ENCODE measurements around the gene CBX6.
A peak's percentile ranks its signal among the peaks of the same experiment; 100 is the strongest.

Gene CBX6

DNA sequence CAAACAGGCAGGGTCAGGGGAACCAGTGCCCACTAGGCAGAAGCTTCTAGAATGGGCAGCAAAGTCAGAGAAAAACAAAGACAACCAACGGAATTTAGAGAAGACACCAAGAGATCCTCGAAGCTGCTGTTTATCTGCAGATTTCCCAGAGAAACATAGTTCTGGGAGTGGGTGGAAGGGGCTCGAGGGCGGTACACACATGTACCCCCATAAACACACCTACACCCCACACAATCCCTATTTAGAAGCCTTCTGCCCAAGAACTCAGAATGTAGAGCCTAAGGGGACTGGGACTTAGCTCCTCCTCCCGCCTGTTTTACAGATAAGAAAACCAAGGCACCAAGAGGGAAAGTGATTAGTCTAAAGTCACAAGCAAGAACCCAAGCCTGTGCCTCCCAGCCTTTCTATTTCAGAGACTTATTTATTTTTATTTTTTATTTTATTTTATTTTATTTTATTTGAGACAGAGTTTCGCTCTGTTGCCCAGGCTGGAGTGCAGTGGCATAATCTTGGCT, 34.5 kb downstream of the CBX6 start:
- ChIA-PET CTCF (interaction anchor here (0.6 to 2.1 kb wide), 2 partner anchors 69 to 134 kb away, joined by 3 to 16 read pairs; no protein-coding TSS in a partner anchor), POLR2A (no interaction called here)
- Histone ChIP-seq H3K4me1 (ENCODE audit: control insufficient read depth, insufficient read depth, low read length) (0 out of 2 replicates have a peak, but pooled peaks cover 2% of the 10 kb centered on the region), H3K9me3 (ENCODE audit: control insufficient read depth, insufficient read depth, low read depth, low read length) (no peaks in the 10 kb centered on the region), H3K36me3 (ENCODE audit: control insufficient read depth in 2 of 2, insufficient read depth in 1 of 2, low read length in 2 of 2) (no peaks in the 10 kb centered on the region), H3K4me3 (ENCODE audit: low read depth, low read length) (no peak overlapping the region), H3K27ac (ENCODE audit: extremely low read depth, low read depth, low read length) (no peak overlapping the region)
- TF ChIP-seq ZFHX2 (tag by site-specific recombination; conservative IDR thresholded peaks at IDR 0.05) (peak; percentile 79), EGR2 (tag by site-specific recombination; IDR thresholded peaks at IDR 0.05; ENCODE audit: low read depth) (peak; percentile 60; the same call in 1 of the 2 replicates), IKZF3 (tag by site-specific recombination; IDR thresholded peaks at IDR 0.05) (no peak)

DNA sequence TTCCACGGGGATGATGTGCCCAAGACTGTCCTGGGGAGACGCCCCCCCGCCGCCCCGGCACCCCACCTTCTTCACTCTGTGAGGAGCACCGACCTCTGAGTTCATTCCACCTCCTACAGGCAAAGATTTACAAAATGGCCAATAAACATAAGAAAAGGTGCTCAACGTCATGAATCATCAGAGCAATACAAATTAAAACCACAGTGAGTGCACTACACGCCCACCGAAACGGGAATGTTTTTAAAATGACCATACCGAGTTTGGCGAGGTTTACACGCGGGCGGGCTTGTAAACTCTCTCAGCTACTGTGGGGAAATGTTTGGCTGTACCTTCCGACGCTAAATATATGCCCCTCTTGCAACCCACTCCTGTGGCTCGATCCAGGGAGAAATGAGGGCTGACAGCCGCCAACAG, 36.1 kb downstream of the CBX6 start:
- H3K27ac ChIP-seq (ENCODE audit: extremely low read depth, low read depth, low read length), result no peak overlapping the region
- CTCF ChIA-PET, result interaction anchor here (0.6 to 1.6 kb wide), 3 partner anchors 11 to 34 kb away, joined by 3 to 7 read pairs (median 5); no protein-coding TSS in a partner anchor
- TF ChIP-seq GLIS1 (tag by site-specific recombination; IDR thresholded peaks at IDR 0.05) (peak; percentile 31; the same call in 1 of the 2 replicates), ZNF610 (tag by site-specific recombination; IDR thresholded peaks at IDR 0.05; ENCODE audit: borderline replicate concordance) (no peak), ZNF544 (tag by site-specific recombination; IDR thresholded peaks at IDR 0.05) (no peak), ZNF549 (tag by site-specific recombination; IDR thresholded peaks at IDR 0.05) (no peak), ZFP3 (tag by site-specific recombination; IDR thresholded peaks at IDR 0.05; ENCODE audit: low read depth) (no peak), ZNF391 (tag by site-specific recombination; IDR thresholded peaks at IDR 0.05; ENCODE audit: borderline replicate concordance, low read depth) (no peak), ZEB2 (tag by site-specific recombination; IDR thresholded peaks at IDR 0.05) (no peak), ZFHX2 (tag by site-specific recombination; conservative IDR thresholded peaks at IDR 0.05) (peak; percentile 97), ZNF629 (tag by site-specific recombination; IDR thresholded peaks at IDR 0.05) (peak; percentile 28; the same call in 1 of the 2 replicates), ZNF585B (tag by site-specific recombination; IDR thresholded peaks at IDR 0.05) (no peak), ZNF121 (tag by site-specific recombination; IDR thresholded peaks at IDR 0.05) (no peak), PRDM6 (tag by site-specific recombination; IDR thresholded peaks at IDR 0.05) (no peak), ZNF473 (tag by site-specific recombination; IDR thresholded peaks at IDR 0.05) (no peak), ZNF26 (tag by site-specific recombination; IDR thresholded peaks at IDR 0.05) (no peak), ZSCAN30 (tag by site-specific recombination; IDR thresholded peaks at IDR 0.05) (no peak), ZNF639 (tag by site-specific recombination; IDR thresholded peaks at IDR 0.05) (no peak), HOXC10 (CRISPR knock-in tag; IDR thresholded peaks at IDR 0.05) (no peak), ZNF23 (tag by site-specific recombination; IDR thresholded peaks at IDR 0.05; ENCODE audit: borderline replicate concordance) (no peak)
- TF ChIP-seq, protein P1, sequence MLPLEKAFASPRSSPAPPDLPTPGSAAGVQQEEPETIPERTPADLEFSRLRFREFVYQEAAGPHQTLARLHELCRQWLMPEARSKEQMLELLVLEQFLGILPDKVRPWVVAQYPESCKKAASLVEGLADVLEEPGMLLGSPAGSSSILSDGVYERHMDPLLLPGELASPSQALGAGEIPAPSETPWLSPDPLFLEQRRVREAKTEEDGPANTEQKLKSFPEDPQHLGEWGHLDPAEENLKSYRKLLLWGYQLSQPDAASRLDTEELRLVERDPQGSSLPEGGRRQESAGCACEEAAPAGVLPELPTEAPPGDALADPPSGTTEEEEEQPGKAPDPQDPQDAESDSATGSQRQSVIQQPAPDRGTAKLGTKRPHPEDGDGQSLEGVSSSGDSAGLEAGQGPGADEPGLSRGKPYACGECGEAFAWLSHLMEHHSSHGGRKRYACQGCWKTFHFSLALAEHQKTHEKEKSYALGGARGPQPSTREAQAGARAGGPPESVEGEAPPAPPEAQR (tag by site-specific recombination; IDR thresholded peaks at IDR 0.05), result no peak
- TF ChIP-seq, protein P2, sequence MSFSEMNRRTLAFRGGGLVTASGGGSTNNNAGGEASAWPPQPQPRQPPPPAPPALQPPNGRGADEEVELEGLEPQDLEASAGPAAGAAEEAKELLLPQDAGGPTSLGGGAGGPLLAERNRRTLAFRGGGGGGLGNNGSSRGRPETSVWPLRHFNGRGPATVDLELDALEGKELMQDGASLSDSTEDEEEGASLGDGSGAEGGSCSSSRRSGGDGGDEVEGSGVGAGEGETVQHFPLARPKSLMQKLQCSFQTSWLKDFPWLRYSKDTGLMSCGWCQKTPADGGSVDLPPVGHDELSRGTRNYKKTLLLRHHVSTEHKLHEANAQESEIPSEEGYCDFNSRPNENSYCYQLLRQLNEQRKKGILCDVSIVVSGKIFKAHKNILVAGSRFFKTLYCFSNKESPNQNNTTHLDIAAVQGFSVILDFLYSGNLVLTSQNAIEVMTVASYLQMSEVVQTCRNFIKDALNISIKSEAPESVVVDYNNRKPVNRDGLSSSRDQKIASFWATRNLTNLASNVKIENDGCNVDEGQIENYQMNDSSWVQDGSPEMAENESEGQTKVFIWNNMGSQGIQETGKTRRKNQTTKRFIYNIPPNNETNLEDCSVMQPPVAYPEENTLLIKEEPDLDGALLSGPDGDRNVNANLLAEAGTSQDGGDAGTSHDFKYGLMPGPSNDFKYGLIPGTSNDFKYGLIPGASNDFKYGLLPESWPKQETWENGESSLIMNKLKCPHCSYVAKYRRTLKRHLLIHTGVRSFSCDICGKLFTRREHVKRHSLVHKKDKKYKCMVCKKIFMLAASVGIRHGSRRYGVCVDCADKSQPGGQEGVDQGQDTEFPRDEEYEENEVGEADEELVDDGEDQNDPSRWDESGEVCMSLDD (tag by site-specific recombination; IDR thresholded peaks at IDR 0.05), result no peak
- TF ChIP-seq, protein P3, sequence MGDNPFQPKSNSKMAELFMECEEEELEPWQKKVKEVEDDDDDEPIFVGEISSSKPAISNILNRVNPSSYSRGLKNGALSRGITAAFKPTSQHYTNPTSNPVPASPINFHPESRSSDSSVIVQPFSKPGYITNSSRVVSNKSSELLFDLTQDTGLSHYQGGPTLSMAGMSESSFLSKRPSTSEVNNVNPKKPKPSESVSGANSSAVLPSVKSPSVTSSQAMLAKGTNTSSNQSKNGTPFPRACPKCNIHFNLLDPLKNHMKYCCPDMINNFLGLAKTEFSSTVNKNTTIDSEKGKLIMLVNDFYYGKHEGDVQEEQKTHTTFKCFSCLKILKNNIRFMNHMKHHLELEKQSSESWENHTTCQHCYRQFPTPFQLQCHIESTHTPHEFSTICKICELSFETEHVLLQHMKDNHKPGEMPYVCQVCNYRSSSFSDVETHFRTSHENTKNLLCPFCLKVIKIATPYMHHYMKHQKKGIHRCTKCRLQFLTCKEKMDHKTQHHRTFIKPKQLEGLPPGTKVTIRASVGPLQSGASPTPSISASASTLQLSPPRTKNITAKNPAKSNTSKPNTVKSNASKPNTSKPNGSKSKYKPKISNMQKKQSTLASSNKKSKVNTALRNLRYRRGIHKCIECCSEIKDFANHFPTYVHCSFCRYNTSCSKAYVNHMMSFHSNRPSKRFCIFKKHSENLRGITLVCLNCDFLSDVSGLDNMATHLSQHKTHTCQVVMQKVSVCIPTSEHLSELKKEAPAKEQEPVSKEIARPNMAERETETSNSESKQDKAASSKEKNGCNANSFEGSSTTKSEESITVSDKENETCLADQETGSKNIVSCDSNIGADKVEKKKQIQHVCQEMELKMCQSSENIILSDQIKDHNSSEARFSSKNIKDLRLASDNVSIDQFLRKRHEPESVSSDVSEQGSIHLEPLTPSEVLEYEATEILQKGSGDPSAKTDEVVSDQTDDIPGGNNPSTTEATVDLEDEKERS (tag by site-specific recombination; IDR thresholded peaks at IDR 0.05), result no peak

More for the DNA sequence above, 36.1 kb downstream of the CBX6 start:
- Histone ChIP-seq H3K36me3 (ENCODE audit: control insufficient read depth in 2 of 2, insufficient read depth in 1 of 2, low read length in 2 of 2) (no peaks in the 10 kb centered on the region), H3K4me1 (ENCODE audit: control insufficient read depth, insufficient read depth, low read length) (0 out of 2 replicates have a peak, but pooled peaks cover 2% of the 10 kb centered on the region), H3K9me3 (ENCODE audit: control insufficient read depth, insufficient read depth, low read depth, low read length) (no peaks in the 10 kb centered on the region), H3K4me3 (ENCODE audit: low read depth, low read length) (no peak overlapping the region)
- POLR2A ChIA-PET, result no interaction called here

All from HEK293 (cell line).